ENCODE measurements around the gene GLDC.

DNA sequence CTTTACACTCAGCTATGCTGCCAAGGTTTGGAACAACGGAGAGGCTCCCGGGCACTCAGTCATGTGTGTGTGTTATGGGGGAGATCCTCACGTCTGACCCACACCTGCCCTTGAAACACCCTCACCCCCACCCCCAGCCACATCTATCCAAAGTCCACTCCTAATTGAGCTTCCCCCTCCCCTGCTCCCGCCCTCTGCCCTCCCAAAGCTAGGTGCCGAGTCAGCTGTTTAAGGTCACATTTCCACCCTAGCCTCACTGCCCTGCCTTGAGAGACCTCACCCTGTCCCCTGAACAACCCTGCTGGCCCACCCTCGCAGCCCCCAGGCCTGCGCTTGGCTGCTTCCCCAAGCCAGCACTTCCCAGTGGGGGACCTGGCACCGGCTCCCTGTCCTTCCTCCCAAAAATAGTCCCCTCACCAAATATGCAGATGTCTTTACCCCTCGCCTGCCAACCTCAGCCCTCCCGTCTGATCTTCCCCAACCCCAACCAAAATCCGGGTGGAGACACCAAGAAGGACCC lies 36.0 kb downstream of the GLDC start:
- TF ChIP-seq FOXA1 (IDR thresholded peaks at IDR 0.05), result no peak
- TF ChIP-seq, protein P1, sequence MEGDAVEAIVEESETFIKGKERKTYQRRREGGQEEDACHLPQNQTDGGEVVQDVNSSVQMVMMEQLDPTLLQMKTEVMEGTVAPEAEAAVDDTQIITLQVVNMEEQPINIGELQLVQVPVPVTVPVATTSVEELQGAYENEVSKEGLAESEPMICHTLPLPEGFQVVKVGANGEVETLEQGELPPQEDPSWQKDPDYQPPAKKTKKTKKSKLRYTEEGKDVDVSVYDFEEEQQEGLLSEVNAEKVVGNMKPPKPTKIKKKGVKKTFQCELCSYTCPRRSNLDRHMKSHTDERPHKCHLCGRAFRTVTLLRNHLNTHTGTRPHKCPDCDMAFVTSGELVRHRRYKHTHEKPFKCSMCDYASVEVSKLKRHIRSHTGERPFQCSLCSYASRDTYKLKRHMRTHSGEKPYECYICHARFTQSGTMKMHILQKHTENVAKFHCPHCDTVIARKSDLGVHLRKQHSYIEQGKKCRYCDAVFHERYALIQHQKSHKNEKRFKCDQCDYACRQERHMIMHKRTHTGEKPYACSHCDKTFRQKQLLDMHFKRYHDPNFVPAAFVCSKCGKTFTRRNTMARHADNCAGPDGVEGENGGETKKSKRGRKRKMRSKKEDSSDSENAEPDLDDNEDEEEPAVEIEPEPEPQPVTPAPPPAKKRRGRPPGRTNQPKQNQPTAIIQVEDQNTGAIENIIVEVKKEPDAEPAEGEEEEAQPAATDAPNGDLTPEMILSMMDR (IDR thresholded peaks at IDR 0.05; ENCODE audit: low read depth, low read length, missing input control), result no peak
- TF ChIP-seq, protein P2, sequence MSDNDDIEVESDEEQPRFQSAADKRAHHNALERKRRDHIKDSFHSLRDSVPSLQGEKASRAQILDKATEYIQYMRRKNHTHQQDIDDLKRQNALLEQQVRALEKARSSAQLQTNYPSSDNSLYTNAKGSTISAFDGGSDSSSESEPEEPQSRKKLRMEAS (IDR thresholded peaks at IDR 0.05), result no peak
- TF ChIP-seq, protein P3, sequence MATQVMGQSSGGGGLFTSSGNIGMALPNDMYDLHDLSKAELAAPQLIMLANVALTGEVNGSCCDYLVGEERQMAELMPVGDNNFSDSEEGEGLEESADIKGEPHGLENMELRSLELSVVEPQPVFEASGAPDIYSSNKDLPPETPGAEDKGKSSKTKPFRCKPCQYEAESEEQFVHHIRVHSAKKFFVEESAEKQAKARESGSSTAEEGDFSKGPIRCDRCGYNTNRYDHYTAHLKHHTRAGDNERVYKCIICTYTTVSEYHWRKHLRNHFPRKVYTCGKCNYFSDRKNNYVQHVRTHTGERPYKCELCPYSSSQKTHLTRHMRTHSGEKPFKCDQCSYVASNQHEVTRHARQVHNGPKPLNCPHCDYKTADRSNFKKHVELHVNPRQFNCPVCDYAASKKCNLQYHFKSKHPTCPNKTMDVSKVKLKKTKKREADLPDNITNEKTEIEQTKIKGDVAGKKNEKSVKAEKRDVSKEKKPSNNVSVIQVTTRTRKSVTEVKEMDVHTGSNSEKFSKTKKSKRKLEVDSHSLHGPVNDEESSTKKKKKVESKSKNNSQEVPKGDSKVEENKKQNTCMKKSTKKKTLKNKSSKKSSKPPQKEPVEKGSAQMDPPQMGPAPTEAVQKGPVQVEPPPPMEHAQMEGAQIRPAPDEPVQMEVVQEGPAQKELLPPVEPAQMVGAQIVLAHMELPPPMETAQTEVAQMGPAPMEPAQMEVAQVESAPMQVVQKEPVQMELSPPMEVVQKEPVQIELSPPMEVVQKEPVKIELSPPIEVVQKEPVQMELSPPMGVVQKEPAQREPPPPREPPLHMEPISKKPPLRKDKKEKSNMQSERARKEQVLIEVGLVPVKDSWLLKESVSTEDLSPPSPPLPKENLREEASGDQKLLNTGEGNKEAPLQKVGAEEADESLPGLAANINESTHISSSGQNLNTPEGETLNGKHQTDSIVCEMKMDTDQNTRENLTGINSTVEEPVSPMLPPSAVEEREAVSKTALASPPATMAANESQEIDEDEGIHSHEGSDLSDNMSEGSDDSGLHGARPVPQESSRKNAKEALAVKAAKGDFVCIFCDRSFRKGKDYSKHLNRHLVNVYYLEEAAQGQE (IDR thresholded peaks at IDR 0.05), result no peak
- no peak for TF ChIP-seq EGR1 (IDR thresholded peaks at IDR 0.05; ENCODE audit: low read depth in 2 of 2)
- TF ChIP-seq YY1 (IDR thresholded peaks at IDR 0.05), result no peak

Measured in liver (tissue), 3 donors.